Stomach (tissue), 9 donors: ENCODE data around the gene CDK17. TPM values are rescaled to one million over a fixed set of nuclear protein-coding genes. Genes with fewer than 3 reads are reported as not detected.
"Not testable (repeated sequence)": the region's sequence is repeated elsewhere in the genome, so short reads cannot be mapped to it uniquely, and the experiment has no call there.

Experiments
- DNase-seq, 2 donors: peaks; one replicate each; pipeline versions ENCODE4 v3.0.0 to v3.0.0-alpha.2; 2013 to 2019
- H3K27ac ChIP-seq, 5 donors: fragments of 200-600 bp in 4 of 5; sonication (generic) in 4 of 5; one replicate each; pipeline ENCODE4 v1.5.1; 2013 to 2019; ENCODE audit warnings: mild to moderate bottlenecking in 1 of 5, moderate library complexity in 1 of 5
- H3K27me3 ChIP-seq, 3 donors: fragments of 200-600 bp; sonication (generic); one replicate each; pipeline ENCODE4 v1.5.1; 2017 to 2019; ENCODE audit warnings: mixed run types in 1 of 3
- H3K36me3 ChIP-seq, 4 donors: fragments of 200-600 bp; sonication (generic); 1 replicate in 3 of 4; 2 replicates in 1 of 4; pipeline ENCODE4 v1.5.1; 2016 to 2019
- H3K4me1 ChIP-seq, 4 donors: fragments of 200-600 bp; sonication (generic); one replicate each; pipeline ENCODE4 v1.5.1; 2016 to 2019
- H3K4me3 ChIP-seq, 4 donors: fragments of 200-600 bp; sonication (generic) in 3 of 4; one replicate each; pipeline ENCODE4 v1.5.1; 2016 to 2019; ENCODE audit warnings: mild to moderate bottlenecking in 1 of 4
- H3K9me3 ChIP-seq, 4 donors: fragments of 200-600 bp; sonication (generic); one replicate each; pipeline ENCODE4 v1.5.1; 2016 to 2019
- CTCF ChIP-seq, 7 experiments: fragments of 450-650 bp in 4 of 7; fragments of 200-600 bp in 3 of 7; sonication (generic) in 3 of 7; IDR thresholded peaks; one replicate each; pipeline ENCODE4 v1.5.1; 2016 to 2019; ENCODE audit warnings: antibody characterized with exemption in 7 of 7, control low read depth in 2 of 7, mild to moderate bottlenecking in 1 of 7
- EP300 ChIP-seq: sonication (generic); formaldehyde crosslinking; IDR thresholded peaks from one replicate; pipeline ENCODE4 v1.6.1; 2017; ENCODE audit warnings: antibody characterized with exemption
- POLR2A ChIP-seq, 4 donors: fragments of 450-650 bp; IDR thresholded peaks; one replicate each; pipeline ENCODE4 v1.6.1; 2016; ENCODE audit warnings: antibody characterized with exemption in 4 of 4, control low read depth in 2 of 4, mild to moderate bottlenecking in 1 of 4, moderate library complexity in 1 of 4
- POLR2AphosphoS5 ChIP-seq, 3 donors: sonication (generic); formaldehyde crosslinking; IDR thresholded peaks; one replicate each; pipeline ENCODE4 v1.6.1; 2016; ENCODE audit warnings: antibody characterized with exemption in 3 of 3
- WGBS, 5 donors: extraction: QIAGEN DNeasy Blood & Tissue Kit in 3 of 5; methylation state at CpG; one replicate each; pipeline versions ENCODE4 v1.1.5 to v1.1.7; 2013 to 2018; 5-methylcytosine and 5-hydroxymethylcytosine counted together
- intact Hi-C: fragments of 100-400 bp; cut with DNase I; formaldehyde crosslinking; loops from one replicate; pipeline ENCODE4 v1.15.1; 2023; ENCODE audit warnings: low total_unique reads
- polyA plus RNA-seq, 3 donors: library from polyadenylated mRNA; stranded (reverse); fragments of 200-250 nt; gene quantifications; one replicate each; pipeline ENCODE4 v1.2.3, GENCODE V29; 2013
- total RNA-seq, 5 donors: library from RNA; depleted of rRNA; stranded (reverse); fragments of >200 nt; gene quantifications; one replicate each; pipeline versions ENCODE4 v1.1.0 to v1.2.3, GENCODE V29; 2014 to 2016
- donor health status: healthy with polysubstance abuse.
- donor health status: Bipolar disorder and iron deficiency.
- donor health status: healthy.

Gene CDK17
- total and polyA plus RNA-seq, 8 donors: 5.4 to 137 (median 40.5) TPM

GRCh38 chr12:96422192-96422591 is 22.0 kb upstream of the CDK17 start:
- H3K4me1 ChIP-seq: peaks cover 0 to 9% (median 4%) of the 10 kb centered on the region in 4 donors
- intact Hi-C loops: no loop called here
- 35 to 53% (median 45%) methylated on average over 2 of the region's 2 CpGs for WGBS, 5 donors

GRCh38 chr12:96421014-96421413 is 20.8 kb upstream of the CDK17 start:
- Histone ChIP-seq H3K36me3 (no peaks in the 10 kb centered on the region), H3K4me3 (no peak overlapping the region), H3K27me3 (no peaks in the 10 kb centered on the region), H3K4me1 (peaks cover 0 to 12% (median 4%) of the 10 kb centered on the region in 4 donors), H3K27ac (peak overlapping the region in 3 of 5 donors; percentile 9 to 29 (median 9)), H3K9me3 (no peaks in the 10 kb centered on the region)
- DNase-seq: no peak
- WGBS, 5 donors: 65 to 82% (median 75%) methylated on average over 6 of the region's 6 CpGs
- TF ChIP-seq POLR2A (IDR thresholded peaks at IDR 0.05): no peak
- intact Hi-C loops: no loop called here

More at GRCh38 chr12:96422192-96422591, 22.0 kb upstream of the CDK17 start:
- TF ChIP-seq EP300 (no peak), CTCF (IDR thresholded peaks at IDR 0.05) (no peak), POLR2AphosphoS5 (IDR thresholded peaks at IDR 0.05) (no peak), POLR2A (IDR thresholded peaks at IDR 0.05) (no peak)
- no peak overlapping the region for H3K4me3 ChIP-seq
- DNase-seq: no peak
- H3K27ac ChIP-seq: no peak overlapping the region
- no peaks in the 10 kb centered on the region for H3K27me3 ChIP-seq
- no peaks in the 10 kb centered on the region for H3K36me3 ChIP-seq
- no peaks in the 10 kb centered on the region for H3K9me3 ChIP-seq

- Histone ChIP-seq H3K4me1 (peaks cover 0 to 12% (median 4%) of the 10 kb centered on the region in 4 donors), H3K27me3 (no peaks in the 10 kb centered on the region), H3K4me3 (no peak overlapping the region), H3K36me3 (no peaks in the 10 kb centered on the region), H3K27ac (no peak overlapping the region), H3K9me3 (no peaks in the 10 kb centered on the region)
- DNase-seq: no peak
- intact Hi-C loops: no loop called here
- TF ChIP-seq POLR2AphosphoS5 (IDR thresholded peaks at IDR 0.05): no peak
- 86 to 96% (median 90%) methylated on average over 7 of the region's 7 CpGs for WGBS, 5 donors
Observed at GRCh38 chr12:96420277-96420835, 20.1 kb upstream of the CDK17 start.

- H3K4me1 ChIP-seq: peaks cover 0 to 12% (median 4%) of the 10 kb centered on the region in 4 donors
- H3K27ac ChIP-seq: no peak overlapping the region
- no peaks in the 10 kb centered on the region for H3K27me3 ChIP-seq
- 81 to 92% (median 89%) methylated on average over 5 of the region's 5 CpGs for WGBS, 5 donors
- no peaks in the 10 kb centered on the region for H3K9me3 ChIP-seq
- H3K36me3 ChIP-seq: no peaks in the 10 kb centered on the region
- no peak for DNase-seq
- intact Hi-C loops: no loop called here
- H3K4me3 ChIP-seq: no peak overlapping the region
- TF ChIP-seq CTCF (IDR thresholded peaks at IDR 0.05) (no peak), EP300 (no peak), POLR2A (IDR thresholded peaks at IDR 0.05) (no peak), POLR2AphosphoS5 (IDR thresholded peaks at IDR 0.05) (no peak)
Observed at GRCh38 chr12:96419576-96420276, 19.5 kb upstream of the CDK17 start.

GRCh38 chr12:96417688-96418087 is 17.4 kb upstream of the CDK17 start:
- H3K36me3 ChIP-seq, intact Hi-C loops, DNase-seq, H3K9me3 ChIP-seq, H3K27ac ChIP-seq, H3K27me3 ChIP-seq, H3K4me3 ChIP-seq: not testable (repeated sequence)
- 91 to 98% (median 93%) methylated on average over 2 of the region's 2 CpGs for WGBS, 5 donors
- peaks cover 0 to 12% (median 4%) of the 10 kb centered on the region in 4 donors for H3K4me1 ChIP-seq
